ENCODE data around the gene PPARD.

PPARD gene

DNA sequence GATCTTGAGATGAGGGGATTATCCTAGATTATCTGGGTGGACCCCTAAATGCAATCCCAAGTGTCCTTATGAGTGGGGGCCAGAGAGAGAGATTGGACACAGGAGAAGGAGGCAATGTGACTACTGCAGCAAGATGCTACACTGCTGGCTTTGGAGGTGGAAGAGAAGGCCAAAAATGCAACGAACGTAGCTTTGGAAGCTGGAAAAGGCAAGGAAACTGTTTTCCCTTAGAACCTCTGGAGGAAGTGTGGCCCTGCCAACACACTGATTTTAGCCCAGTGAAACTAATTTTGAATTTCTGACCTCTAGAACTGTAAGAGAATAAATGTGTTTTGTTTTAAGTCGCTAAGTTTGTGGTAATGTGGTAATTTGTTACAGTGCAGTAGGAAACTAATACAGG is 15.7 kb downstream of the PPARD start:
- no peak for DNase-seq

DNA sequence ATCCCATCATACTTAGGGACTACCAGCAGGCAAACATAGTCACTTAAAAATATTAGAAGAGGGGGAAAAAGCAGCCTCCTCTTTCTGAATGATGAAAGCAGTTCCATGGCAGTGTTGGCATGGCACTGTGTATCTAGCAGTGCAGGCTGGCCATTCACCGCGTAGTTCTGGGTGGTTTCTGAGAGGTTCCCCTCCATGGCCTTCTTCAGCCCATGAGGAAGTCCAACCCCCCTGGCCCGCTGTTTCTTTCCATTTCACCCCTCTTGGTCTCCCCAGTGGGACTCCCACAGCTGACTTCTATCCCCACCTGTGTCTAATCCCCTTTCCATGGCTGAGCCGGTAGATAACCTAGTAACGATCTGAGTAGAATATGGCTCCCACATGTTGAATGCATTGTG is 17.0 kb downstream of the PPARD start:
- no peak for DNase-seq

DNA sequence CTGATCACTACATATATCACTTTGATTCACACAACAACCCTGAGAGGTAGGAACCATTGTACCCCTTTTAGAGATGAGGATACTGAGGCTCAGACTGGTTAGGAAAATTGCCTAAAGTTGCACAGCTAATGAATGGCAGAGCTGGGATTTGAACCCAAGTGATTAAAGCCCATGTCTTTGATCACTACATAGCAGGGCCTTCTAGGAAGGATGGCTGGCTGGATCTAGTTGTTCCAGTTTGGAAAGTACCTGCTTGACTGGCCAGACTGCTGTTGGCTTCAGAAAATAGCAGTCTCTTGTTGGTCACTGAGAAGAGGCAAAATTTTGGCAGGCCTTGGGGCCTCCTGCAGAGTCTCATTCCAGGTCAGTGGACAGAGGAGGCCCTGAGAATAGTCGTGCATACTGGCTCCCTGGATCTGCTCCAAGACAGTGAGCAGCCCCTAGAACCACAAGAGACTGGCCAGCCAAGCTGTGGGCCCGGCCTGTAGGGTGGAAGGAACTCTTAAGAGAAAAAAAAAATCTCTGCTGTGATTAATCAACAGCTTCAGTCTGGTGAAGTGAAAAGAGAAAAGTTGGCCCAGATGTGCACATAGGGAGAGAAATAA is 17.5 kb downstream of the PPARD start:
- DNase-seq = no peak

- no peak for DNase-seq
These were observed 18.2 kb downstream of the PPARD start for GRCh38 chr6:35360349-35361138.

GRCh38 chr6:35362200-35362599 is 19.8 kb downstream of the PPARD start:
- no peak for DNase-seq

GRCh38 chr6:35363293-35363750 is 21.0 kb downstream of the PPARD start:
- DNase-seq = no peak

DNA sequence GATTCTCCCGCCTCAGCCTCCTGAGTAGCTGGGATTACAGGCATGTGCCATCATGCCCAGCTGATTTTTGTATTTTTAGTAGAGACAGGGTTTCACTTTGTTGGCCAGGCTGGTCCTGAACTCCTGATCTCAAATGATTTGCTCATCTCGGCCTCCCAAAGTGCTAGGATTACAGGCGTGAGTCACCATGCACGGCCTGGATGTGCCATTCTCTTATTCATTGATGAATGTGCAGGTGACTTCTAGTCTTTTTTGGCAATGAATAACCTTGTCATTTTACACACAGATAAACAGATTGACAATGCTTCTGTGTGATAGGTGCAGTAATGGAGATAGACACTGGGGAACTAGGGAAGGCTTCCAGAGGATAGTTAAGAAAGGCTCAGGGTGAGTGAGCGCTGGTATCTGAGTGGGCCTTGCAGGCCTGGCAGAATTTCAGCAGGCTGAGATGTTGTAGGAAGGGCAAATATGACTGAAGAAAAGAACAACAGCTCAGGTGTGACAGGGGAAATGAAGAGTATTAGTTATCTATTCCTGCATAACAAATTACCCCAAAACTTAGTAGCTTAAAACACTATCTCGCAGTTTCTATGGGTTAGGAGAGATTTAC is 23.3 kb downstream of the PPARD start:
- no peak for DNase-seq

GRCh38 chr6:35366204-35366596 is 23.8 kb downstream of the PPARD start:
- DNase-seq = no peak

GRCh38 chr6:35367646-35368037 is 25.3 kb downstream of the PPARD start:
- no peak for DNase-seq

DNA sequence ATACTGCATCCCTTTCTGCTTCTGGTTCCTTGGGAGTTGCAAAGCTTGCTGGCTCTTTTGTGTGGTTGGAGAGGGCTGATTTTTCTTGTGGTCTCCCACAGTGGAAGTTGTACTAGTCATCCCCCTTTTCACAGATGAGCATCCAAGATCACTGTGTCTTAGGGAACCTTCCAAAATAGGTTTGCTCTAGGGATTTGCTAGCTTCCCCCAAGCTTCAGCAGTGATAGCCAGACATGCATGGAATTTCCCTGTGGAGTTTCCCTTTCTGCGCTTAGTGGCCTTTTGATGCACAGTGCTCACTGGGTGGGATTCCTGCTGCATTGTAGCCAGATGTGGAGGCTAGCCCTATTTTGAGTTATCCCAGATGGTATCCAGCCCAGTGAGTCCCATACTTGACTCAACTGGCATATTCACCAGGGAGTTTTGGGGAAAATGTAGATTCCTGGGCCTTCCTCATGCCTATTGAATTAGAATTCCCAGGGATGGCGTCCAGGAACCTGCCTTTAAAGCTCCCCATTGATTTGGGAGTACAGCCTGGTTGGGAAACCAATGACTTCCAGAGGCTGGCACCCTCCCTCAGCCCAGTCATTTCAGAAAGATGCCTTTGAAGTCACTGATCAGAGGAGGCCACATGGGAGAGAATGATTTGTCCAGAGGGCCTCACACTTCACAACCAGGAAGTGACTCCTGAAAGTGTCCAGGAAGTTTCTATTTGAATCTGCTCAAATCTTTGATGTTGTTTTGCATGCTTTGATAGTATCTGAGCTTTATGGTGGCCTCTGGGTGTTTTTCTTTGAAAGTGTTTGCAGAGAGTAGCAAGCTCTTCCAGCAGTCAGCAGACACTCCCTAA is 25.9 kb downstream of the PPARD start:
- DNase-seq = no peak

DNA sequence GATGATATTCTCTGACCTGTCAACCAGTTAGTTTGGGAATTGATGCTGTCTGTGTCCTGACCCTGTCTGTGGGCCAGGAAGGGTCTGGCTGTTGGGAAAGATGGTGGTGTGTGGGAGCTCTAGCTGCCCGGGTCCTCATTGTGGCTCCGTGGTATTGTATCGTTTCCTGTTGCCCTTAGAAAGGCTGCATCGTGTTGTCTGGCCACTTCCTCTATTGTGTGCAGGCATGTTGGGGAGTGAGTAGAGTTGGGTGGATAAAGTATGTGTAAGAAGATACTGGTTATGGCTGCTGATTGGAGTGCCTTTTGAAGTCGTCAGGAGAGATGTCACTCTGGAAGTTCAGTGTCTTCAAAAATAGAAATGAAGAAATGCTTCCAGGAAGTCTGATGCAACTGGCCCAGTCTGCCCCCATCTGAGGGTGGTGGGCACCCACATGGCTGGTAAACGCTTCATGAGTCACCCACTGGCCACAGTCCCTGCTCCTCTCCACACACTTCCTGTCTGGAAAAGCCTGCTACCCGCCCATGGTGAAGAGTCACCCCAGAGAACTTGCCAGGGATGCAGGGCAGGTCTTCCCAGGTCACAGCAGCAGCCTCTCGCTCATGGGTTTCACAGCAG is 27.9 kb downstream of the PPARD start:
- DNase-seq = no peak

GRCh38 chr6:35370785-35371493 is 28.6 kb downstream of the PPARD start:
- DNase-seq = no peak

- DNase-seq = no peak
These were observed 29.3 kb downstream of the PPARD start for GRCh38 chr6:35371494-35372262.

DNA sequence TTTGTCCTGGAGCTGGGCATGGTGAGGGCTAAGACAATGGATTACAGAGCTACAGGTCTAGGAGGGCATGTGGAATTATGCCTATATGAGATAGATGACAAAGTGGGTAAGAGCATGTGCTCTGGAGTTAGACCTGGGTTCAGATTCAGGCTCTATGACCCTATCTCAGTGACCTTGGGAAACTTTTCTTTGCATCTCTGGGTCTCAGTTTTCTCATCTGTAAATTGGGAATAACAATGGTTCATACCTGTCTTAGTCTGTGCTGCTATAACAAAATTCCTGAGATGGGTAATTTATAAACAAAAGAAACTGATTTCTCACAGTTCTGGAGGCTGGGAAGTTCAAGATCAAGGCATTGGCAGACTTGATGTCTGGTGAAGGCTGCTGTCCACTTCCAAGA is 30.3 kb downstream of the PPARD start:
- no peak for DNase-seq

DNA sequence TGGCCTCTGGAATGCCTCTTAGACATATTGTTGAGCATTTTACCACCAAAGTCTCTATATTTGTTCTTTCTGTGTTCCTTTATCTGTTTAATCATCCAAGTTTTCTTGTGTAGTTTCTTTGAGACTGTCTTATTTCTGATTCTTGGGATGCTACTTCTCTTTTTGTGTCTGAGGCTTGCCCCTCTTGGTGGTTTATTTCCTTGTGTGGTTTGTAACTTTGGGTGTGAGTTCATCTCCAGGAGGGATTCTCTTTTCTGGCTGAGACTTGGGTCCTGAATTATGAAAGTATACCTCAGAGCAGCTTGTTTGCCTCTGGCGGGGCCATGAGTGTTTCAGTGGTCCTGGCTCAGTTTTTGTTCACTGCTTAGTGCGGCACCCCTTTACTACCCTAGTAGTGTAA is 33.9 kb downstream of the PPARD start:
- DNase-seq = no peak

GRCh38 chr6:35377002-35377401 is 34.6 kb downstream of the PPARD start:
- no peak for DNase-seq

DNA sequence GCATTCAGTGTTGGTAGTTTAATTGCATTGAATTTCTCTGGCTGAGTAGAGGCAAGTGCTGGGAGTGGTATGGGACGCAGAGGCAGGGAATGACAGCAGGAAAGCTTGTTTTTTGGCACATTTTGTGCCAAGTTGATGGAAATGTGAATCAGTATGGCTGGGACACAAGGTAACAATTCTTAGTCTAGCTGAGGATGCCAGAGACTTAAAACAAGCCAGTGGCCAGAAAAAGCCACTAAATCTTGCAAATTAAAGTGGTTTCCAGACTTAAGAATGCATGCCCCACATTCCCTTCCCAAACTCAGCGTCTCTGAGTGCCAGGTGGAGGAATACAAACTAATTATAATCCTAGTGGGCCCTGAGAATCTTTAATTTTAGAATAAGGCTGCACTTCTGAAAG is 35.9 kb downstream of the PPARD start:
- DNase-seq = no peak

DNA sequence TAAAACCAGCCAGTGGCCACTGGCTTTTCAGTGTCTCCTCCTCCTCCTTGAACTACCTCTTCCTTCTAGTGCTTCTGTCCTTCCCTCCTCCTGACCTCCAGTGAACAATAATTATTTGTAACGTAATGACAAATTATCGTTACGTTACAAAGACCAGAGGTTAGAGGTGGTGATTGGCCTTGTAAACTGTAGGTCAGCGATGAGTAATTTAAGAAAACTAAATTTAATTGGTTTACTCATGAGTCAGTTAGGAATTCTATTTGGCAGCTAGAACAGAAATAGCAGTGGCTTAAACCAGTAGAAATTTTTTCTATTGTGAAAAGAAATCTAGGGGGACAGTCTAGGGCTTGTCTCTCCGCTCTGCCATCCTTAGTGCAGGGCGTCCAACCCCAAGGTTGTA is 38.8 kb downstream of the PPARD start:
- no peak for DNase-seq

DNA sequence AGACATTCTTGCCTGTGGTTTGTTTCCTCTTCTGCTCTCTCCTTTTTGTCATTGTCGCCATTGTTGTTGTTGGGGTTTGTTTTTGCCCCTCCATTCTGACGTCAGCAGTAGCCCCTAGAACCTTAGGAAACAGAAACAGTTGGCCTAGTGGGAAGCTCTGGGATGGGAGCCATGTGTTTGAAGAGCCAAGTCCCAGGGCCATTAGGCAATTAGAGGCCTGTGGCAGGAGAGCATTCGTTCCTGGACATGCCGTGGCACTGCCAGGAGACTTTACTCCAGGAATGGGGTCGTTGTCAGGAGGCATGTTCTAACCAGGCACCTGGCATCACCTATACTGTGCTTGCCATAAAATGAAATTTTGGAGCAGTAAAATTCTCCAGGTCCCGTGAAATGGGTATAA is 39.7 kb downstream of the PPARD start:
- no peak for DNase-seq

- DNase-seq = no peak
These were observed 43.3 kb downstream of the PPARD start for GRCh38 chr6:35385457-35386202.

GRCh38 chr6:35386989-35387388 is 44.6 kb downstream of the PPARD start:
- no peak for DNase-seq

Data from NCI-H2171 (cell line).